ENCODE measurements around the gene USP32.

The USP32 gene

GRCh38 chr17:60168654-60169053 lies 223.3 kb downstream of the USP32 start:
- no peak for DNase-seq

DNA sequence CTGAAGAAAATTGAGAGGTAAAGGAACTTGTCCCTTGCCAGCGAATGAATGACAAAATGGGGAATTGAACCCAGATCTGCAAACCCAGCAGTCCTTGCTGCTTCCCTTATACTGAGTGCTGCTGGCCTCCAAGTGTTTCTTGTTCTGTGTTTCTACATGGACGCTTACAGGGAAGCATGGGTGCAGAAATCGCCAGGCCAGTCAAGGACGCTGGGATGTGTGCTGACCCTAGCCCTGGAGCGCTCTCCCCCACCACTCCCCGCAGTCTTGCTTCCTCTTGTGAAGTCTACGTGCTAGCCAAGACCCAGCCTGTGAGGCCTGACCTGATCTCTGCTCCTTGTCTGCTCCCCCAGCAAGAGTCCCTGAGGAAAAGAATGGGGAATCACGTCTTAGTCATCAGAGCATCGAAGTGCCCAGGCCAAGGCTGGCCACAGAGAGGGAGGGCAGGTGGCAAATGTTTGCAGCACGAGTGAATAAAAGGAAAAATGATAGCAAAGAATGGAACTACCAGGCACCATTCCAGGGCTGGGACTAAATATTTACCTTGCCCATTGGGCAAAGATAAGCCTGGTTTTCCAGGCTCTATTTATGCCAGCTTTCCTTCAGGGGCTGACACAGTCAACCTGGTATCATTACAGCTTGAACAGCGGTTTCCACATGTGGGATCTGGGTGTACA lies 224.7 kb downstream of the USP32 start:
- no peak for DNase-seq

DNA sequence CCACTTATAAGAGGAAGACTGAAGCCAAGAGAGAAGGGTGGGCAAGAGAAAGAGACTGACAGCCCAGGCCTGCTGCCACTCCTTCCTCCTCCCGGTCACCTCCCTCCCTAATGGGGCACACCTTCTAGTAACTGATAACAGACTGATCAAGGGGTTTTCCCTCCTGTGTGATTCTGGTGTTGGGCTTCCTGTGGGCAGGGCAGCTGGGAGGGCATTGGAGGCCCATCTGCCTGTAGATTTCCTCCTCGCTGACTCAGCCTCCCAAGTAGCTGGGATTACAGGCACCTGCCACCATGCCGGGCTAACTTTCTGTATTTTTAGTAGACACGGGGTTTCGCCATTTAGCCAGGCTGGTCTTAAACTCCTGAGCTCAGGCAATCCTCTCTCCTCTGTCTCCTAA lies 226.0 kb downstream of the USP32 start:
- no peak for DNase-seq

GRCh38 chr17:60165223-60165622 lies 226.7 kb downstream of the USP32 start:
- DNase-seq: no peak

DNA sequence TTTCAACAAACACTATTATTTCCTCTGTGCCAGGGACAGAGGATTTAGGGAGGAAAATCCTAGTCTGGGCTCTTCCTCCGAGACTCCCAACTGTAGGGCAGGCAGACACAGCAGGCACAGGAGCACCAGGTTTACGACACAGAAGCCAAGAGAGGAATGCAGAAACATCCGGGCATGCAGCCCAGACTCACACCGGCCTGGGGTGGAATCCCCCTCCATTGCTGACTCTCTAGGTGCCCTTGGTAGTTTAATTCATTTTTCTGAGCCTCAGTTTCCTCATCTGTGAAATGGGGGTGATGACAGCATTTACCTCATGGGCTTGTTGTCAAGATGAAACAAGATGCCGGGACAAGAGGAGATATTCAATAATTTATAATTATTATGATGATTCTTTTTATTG lies 227.2 kb downstream of the USP32 start:
- DNase-seq: no peak

- DNase-seq: no peak
Observed at GRCh38 chr17:60164164-60164563, 227.8 kb downstream of the USP32 start.

- DNase-seq: no peak
Observed at GRCh38 chr17:60163108-60163784, 228.7 kb downstream of the USP32 start.

- DNase-seq: peak; percentile 46
Observed at GRCh38 chr17:60161598-60162330, 230.2 kb downstream of the USP32 start.

DNA sequence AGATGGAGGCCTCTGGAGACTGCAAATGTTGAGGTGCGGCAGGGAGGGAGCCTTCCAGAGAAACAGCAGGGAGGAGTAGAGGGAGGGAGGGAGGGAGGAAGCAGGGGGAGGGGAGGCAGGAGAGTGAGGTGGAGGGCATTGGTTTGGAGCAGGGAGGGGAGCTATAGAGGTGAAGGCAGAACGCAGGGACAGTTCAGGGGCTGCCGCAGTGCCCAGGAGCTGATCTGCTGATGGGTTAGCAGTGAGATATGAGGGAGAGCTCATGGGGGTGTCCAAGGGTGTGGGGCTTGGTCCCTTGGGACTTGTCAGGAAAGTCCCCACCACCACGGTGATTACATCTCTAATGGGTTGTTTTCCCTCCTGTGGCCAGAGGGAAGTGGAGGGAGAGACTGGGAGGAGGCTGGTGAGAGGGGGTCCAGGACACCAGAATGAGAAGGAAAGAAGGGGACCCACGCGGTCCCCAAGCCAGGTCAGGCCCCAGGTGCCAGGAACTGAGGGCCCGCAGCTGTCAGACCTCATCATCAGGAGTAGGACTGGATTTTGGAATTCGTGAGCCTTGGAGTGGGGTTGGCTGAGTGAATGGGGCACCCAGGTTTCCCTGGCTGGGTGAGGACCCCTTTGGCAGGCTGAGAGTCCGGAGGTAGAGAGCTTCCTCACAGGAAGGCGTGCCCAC lies 231.0 kb downstream of the USP32 start:
- no peak for DNase-seq

DNA sequence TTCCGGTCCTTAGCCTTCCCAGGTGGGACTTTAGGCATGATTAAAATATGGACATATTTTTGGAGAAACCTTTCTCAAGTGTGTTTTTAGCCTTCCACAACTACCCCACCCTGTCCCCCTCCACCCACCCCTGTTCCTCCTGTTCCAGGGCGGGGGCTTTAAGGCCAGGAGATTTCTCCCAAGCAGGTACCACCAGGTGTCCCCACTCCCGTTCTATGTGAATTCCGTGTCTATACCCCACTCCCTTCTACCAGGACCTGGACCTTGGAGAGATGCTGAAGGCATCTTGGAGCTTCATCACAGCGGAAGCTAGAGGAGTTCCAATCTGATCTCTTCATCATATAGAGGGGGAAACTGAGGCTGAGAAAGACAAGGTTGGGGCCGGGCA lies 232.5 kb downstream of the USP32 start:
- DNase-seq: no peak

DNA sequence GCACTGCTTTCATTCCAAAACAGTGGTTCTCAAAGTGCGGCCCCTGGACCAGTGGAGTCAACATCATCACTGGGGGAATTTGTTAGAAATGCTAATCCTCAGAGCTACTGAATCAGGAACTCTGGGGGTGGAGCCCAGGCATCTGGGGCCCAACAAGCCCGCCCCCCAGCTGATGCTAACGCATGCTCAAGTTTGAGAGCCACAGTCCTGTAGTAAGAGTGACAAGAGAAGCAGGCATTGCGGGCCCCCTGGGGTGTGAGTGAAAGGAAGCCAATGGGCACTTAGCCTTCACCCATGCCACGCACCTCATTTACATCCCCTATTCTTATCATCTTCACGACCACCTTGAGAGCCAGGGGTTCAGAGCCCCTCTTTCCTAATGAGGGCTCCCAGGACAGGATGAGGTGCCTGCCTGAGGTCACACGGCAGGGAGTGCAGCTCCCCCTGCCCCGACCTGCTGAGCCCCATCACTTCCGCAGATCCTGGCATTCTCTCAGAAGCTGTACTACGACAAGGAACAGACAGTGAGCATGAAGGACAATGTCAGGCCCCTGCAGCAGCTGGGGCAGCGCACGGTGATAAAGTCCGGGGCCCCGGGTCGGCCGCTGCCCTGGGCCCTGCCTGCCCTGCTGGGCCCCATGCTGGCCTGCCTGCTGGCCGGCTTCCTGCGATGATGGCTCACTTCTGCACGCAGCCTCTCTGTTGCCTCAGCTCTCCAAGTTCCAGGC lies 233.0 kb downstream of the USP32 start:
- no peak for DNase-seq

DNA sequence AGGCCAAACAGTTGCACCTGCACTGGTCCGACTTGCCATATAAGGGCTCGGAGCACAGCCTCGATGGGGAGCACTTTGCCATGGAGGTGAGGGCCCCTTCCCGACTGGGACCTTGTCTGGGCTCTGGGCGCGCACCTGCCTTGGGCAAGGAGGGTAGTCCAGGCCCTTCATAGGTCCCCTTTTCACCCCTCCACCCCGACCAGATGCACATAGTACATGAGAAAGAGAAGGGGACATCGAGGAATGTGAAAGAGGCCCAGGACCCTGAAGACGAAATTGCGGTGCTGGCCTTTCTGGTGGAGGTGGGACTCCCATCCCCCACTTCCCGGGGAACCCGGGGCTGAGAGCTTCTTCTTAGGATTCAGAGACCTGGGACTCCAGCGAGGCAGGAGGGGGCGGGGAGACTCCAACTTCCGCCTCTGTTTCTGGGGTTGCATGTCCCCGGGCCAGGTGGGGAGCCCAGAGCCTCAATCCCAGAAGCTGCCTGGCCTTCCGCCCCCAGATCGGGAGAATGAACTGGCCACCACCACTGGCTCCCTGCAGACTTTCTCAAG lies 234.4 kb downstream of the USP32 start:
- DNase-seq: no peak

DNA sequence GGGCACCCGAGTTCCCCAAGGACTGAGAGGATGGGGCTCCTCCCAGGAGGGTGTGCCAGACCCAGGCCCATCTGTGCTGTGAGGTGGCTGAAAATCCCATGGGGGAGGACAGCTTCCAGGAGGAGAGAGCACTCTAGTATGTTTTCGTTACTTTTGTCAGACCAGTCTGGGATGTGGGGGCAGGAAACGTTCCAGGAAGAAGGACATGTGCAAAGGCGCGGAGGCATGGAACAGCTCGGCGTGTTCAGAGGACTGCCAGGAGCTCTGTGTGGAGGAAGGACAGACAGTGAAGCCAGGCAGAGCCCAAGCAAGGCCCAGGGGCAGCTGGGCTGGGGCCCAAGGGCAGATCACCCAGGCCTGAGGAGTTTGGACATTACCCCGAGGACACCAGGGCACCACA lies 235.2 kb downstream of the USP32 start:
- DNase-seq: no peak

DNA sequence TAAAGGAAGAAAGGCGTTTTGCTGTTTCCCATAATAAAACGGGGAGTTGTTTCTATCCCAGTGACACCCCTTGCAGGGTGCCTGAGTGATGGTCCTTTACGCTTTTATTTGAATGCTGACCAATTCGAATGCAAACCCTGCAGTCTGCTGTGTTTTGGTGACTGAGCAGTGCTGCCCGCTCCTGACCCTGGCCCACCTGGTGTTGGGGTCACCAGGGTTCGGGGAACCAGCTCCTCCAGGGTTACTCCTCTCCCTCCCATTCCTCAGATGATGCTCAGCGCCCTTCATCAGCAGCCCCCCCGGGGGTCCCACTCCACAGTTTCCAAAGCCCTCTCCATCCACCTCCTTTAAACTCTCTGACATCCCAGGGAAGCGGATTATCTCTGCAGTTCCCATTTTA lies 236.1 kb downstream of the USP32 start:
- no peak for DNase-seq

- DNase-seq: no peak
Observed at GRCh38 chr17:60155427-60155814, 236.5 kb downstream of the USP32 start.

DNA sequence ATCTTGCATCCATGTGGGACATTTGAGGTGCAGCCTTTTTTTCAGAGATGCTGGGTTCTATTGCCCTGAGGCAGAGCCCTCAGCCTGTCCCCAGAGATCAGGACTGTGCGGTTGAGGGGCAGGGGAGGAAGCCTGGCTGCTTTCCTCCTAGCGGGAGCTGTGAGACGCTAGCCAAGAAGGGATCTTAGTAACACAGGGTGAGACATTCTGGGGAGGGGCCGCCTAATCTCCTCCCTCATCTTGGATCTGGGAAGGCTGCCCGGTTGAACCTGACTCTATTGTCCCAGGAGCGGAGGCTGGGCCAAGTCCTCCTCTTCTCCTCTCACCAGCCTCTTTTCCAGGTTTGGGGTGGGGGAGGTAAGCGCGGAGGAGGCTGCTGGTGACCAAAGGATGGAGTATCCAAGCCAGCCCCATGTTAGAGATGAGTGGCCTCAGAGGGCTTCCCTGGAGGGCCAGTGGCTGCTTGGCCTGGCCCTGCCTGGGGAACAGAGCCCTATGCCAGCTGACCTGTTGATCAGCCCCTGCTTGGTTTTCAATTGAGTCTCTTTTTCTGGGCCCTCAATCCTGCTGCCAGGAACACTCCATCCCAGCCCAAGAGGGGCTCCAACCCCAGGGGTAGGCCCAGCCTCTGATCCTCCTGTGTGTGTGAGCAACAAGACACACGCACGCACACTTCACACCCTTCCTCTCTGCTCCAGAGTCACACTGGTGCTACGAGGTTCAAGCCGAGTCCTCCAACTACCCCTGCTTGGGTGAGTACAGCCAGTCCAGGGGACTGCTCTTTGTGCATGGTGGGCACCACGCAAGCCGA lies 237.1 kb downstream of the USP32 start:
- DNase-seq: peak; percentile 86

GRCh38 chr17:60153606-60154390 lies 238.1 kb downstream of the USP32 start:
- peak; percentile 48 for DNase-seq

DNA sequence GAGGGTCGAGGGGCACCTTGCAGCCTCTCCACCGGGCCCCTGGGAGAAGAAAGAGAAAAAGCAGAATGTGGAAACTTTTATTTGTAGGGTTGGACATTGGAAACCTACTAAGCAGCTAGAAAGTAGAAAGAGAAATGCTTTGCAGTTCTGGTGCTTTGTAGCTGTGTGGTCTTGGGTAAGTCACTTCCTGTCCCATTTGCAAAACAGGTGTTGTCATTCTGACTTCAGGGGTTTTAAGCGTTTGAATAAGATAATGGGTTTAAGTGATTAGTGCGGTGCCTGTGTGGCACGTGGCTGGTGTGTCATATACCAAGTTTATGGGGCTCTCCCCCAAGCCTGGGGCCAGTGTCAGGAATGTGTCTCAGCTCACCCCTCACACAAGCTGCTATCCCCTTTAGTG lies 240.6 kb downstream of the USP32 start:
- DNase-seq: no peak

DNA sequence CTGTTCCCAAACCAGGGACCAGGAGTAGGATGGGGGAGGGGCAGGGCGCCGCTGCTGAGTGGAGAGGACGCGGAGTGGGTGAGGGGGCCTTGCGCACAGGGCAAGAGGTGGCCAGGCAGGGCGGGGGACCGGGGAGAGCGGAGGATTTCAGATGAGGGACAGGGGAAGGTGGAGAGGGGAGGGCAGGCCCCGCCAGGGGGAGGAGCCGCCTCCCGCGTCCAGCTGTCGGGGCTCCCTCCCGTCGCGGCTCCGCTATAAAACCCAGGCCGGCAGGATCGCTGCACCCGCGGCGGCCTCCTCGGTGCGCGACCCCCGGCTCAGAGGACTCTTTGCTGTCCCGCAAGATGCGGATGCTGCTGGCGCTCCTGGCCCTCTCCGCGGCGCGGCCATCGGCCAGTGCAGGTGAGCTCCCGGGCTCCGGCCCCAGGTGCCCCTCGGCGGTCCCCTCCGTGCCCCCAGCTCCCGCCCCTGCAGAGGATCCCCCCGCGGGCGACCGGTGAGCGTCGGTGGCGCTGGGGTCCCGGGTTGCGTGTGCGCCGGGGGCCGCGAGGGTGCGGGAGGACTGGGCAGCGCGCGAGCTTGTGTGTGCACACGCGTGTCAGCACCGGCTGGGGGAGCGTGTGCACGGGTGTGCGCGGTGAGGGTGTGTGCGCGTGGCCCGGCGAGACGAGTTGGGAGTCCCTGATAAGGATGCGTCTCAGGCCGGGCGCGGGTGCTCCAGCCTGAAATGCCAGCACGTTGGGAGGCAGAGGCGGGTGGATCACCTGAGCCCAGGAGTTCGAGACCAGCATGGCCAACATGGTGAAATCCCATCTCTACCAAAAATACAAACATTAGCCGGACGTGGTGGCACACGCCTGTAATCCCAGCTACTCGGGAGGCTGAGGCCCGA lies 242.0 kb downstream of the USP32 start, which contains the start of gene CA4:
Gene CA4 (plus strand): TSS at position 283 of the 892 bp plus-strand sequence. CDS start 62 bp downstream, at position 345.
- DNase-seq: no peak

DNA sequence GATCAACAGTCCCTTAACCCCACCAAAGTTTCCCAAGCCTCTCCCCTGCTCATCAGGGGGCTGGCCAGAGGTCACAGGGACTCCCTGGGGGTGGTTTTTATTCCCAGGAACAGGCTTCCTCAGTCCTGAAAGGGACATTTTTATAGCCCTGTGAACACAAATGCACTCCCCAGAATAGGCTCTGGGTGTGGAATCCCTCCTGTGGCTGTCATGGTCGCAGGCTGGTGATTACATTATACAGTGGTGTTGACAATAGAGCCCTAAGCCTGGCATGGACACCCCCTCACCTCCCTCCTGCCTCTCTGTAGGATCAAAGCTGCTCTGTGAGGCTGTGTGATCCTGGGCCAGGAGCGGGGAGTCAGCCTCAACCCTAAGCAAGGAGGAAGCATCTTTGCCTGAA lies 243.6 kb downstream of the USP32 start:
- DNase-seq: no peak

Measured in femur (tissue), 1 donor.